GM10248 (cell line): ENCODE data around the gene PYCR2.

Source experiments
- CTCF ChIA-PET: fragments of 300-600 bp; sonication (Branson Sonifier 250); formaldehyde crosslinking; extraction: SDS; loops from one replicate; lab custom pipeline; 2021; ENCODE audit warnings: antibody characterized with exemption; lab: Yijun Ruan, JAX
- POLR2A ChIA-PET: fragments of 350-650 bp; sonication (Branson Sonifier 250); formaldehyde crosslinking; extraction: SDS; loops from one replicate; lab custom pipeline; 2020; ENCODE audit warnings: antibody characterized with exemption; lab: Yijun Ruan, JAX
- DNase-seq: peaks from one replicate; pipeline ENCODE4 v3.0.0; 2012; ENCODE audit errors: extremely low spot score
- CTCF ChIP-seq: IDR thresholded peaks from 2 replicates; pipeline ENCODE4 v1.5.1; 2012; ENCODE audit warnings: mild to moderate bottlenecking, low read depth; ENCODE audit errors: extremely low read depth, missing control alignments, control extremely low read depth

PYCR2 gene

DNA sequence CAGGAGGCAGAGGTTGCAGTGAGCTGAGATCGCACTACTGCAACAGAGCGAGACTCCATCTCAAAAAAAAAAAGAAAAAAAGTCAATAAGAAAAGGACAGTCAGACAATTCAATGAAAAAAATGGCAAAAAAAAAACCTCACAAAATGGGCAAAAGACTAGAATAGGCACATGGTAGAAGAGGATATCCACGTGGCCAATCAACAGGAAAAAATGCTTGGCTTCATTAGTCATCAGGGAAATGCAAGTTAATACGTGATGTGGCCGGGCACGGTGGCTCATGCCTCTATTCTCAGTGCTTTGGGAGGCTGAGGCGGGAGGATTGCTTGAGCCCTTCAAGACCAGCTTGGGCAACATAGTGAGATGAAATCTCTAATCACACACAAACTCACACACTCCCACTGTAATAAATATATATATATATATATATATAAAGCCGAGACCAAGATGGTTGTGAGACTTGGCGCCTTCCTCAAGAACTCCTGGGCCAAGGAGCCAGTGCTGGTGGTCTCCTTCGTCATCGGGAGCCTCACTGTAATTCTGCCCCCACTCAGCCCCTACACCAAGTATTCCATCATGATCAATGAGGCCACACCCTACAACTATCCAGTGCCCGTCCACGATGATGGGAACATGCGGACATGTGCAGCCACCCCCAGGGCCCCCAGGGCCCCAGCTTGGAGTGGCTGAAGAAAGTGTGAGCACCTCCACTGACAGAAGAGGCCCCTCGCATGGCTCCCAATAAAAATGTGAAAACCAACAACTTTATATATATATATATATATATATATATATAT, 39.9 kb upstream of the PYCR2 start:
- CTCF ChIA-PET: interaction anchor here (1.0 to 4.8 kb wide), 19 partner anchors 9 to 495 kb away, joined by 3 to 44 read pairs (median 4); no protein-coding TSS in a partner anchor

DNA sequence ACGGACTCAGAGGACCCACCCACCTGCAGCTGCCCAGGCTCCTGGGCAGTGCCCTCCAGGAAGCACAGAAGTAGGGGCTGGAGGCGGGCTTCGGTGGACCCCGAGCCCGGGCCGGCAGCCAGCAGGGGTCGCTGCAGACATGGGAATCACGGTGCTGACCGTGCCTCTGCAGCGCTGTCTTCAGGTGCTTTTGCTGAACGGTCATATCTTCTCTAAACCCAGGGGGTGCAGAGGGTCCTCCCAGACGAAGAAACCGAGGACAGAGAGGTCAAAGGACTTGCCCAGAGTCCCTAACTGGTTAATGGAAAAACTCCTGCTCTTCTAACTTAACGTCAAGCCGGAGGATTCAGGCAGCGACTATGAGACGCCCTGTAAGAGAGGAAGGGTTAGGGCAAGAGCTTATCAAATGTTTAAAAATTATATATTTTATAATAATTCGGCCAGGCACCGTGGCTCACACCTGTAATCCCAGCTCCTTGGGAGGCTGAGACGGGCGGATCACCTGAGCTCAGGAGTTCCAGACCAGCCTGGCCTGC, 38.5 kb upstream of the PYCR2 start:
- TF ChIP-seq CTCF: peak; percentile 84
- CTCF ChIA-PET: interaction anchor here (0.7 to 4.8 kb wide), 41 partner anchors 8 to 493 kb away, joined by 3 to 44 read pairs (median 4); partner anchors contain the start of gene PYCR2
- peak; percentile 82 for DNase-seq
- POLR2A ChIA-PET: no interaction called here

More for the DNA sequence above, 39.9 kb upstream of the PYCR2 start:
- TF ChIP-seq CTCF: no peak
- no peak for DNase-seq
- POLR2A ChIA-PET: no interaction called here

DNA sequence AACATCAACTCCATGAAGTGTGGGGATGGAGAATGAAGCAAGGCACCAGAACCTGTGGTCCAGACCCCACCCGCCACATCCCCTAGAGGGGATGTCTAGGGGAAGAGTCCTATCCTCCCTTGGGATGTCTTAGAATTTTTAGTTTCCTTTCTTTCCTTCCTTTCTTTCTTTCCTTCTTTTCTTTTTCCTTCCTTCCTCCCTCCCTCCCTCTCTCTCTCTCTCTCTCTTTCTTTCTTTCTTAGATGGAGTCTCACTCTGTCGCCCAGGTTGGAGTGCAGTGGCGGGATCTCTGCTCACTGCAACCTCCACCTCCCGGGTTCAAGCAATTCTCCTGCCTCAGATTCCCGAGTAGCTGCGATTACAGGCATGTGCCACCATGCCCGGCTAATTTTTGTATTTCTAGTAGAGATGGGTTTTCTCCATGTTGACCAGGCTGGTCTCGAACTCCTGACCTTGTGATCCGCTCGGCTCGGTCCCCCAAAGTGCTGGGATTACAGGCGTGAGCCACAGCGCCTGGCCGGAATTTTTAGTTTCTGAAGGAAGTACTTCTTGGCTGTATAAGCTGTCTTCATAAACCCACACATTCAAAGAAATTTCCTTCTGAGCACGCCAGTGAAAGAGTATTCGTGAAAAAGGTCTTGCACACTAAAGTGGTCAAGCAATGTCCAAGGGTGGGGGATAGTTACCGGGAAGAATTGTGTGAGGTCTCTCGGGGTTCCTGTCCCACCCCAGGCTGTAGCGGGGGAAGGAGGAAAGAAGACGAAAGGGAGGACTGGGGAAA, 37.8 kb upstream of the PYCR2 start:
- ChIA-PET CTCF (interaction anchor here (0.7 to 4.8 kb wide), 23 partner anchors 11 to 488 kb away, joined by 3 to 44 read pairs (median 4); partner anchors contain the start of genes PYCR2 and SRP9), POLR2A (no interaction called here)
- TF ChIP-seq CTCF: no peak
- no peak for DNase-seq

DNA sequence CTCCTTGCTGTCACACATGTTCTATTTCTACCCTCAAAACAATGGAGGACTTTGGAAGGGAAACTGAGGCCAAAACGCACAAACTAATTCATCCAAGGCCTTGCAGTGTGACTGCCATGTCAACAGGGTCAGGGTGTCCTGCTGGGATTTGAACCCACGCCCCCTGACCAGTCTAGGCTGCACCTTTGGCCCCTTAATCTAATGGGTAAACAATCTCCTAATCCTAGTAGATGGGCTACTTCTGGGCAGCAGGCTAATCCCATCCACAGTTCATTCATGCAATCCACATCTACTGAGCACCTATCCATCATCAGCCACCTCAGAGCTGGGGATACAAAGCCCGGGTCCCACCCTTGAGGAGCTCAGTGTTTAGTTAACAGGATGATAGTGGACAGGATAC, 34.0 kb upstream of the PYCR2 start:
- ChIA-PET CTCF (interaction anchor here (0.9 to 1.8 kb wide), 4 partner anchors 14 to 483 kb away, joined by 3 to 5 read pairs (median 4); no protein-coding TSS in a partner anchor), POLR2A (no interaction called here)
- TF ChIP-seq CTCF: no peak
- no peak for DNase-seq

DNA sequence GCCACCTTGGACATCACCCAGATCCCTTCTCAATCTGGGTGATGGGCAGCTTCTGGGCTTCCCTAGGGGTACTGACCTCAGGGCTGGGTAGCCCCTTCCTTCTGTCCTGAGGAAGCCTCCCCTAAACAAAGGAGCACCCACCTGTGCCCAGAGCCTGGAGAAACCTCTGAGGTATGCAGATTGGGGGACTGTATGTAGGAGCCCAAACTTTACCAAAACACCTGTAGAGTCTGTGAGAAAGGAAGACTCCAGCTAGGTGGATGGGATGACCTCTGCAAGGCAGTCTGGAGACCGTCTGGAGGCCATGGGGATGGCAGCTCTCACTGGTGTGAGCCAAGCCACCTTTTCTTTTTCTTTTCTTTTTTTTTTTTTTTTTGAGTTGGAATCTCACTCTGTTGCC, 30.7 kb upstream of the PYCR2 start:
- TF ChIP-seq CTCF: no peak
- DNase-seq: no peak
- CTCF ChIA-PET: interaction anchor here (0.7 to 1.4 kb wide), 3 partner anchors 8 to 65 kb away, joined by 3 to 5 read pairs (median 5); partner anchors contain the start of gene LEFTY1
- POLR2A ChIA-PET: interaction anchor here (0.6 kb wide), 1 partner anchor 13 kb away, joined by 3 read pairs; no protein-coding TSS in a partner anchor

DNA sequence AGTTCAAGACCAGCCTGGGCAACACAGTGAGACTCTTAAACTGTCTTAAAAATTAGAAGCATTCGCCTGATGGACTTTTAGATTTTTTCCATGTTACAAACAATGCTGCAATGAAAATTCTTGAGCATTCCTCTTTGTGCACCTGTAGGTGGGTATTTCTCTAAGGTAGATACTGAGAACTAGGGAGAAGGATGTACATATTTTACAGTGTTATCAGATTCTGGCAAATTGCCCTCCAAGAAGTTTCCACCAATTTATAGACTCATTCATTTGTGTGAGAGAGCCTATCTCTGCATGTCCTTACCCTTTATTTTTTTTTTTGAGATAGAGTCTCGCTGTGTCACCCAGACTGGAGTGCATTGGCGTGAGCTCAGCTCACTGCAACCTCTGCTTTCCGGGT, 29.3 kb upstream of the PYCR2 start:
- CTCF ChIA-PET: interaction anchor here (1.2 kb wide), 1 partner anchor 16 kb away, joined by 3 read pairs; no protein-coding TSS in a partner anchor
- POLR2A ChIA-PET: no interaction called here
- DNase-seq: no peak
- TF ChIP-seq CTCF: no peak
